Activated CD8-positive, alpha-beta T cell treated with anti-CD3 and anti-CD28 coated beads, Interleukin-2, amount 10 ng/mL, durations not matched to agents 7 days and 5 days (primary cell): ENCODE measurements around the gene KRTAP10-12. TPM values are rescaled to one million over a fixed set of nuclear protein-coding genes. Genes with fewer than 3 reads are reported as not detected.

Experiments
- ATAC-seq: fragments of 150-1000 bp; cut with Tn5 transposase; one replicate; pipeline ENCODE4 v1.10.0; 2021; ENCODE audit warnings: moderate library complexity
- CTCF ChIA-PET: fragments of 350-600 bp; sonication (Branson Sonifier 250); formaldehyde crosslinking; loops from one replicate; lab custom pipeline; 2021; ENCODE audit warnings: antibody characterized with exemption; lab: Charles Lee
- POLR2A ChIA-PET: fragments of 350-600 bp; sonication (Branson Sonifier 250); formaldehyde crosslinking; loops from one replicate; lab custom pipeline; 2021; ENCODE audit warnings: antibody characterized with exemption; lab: Charles Lee
- DNase-seq: peaks from one replicate; pipeline ENCODE4 v3.0.0-alpha.2; 2020
- H3K27ac Mint-ChIP-seq: one replicate; pipeline ENCODE4 v1.8.0; 2021; ENCODE audit warnings: mild to moderate bottlenecking, mixed read lengths
- H3K27me3 Mint-ChIP-seq: one replicate; pipeline ENCODE4 v1.8.0; 2021; ENCODE audit warnings: low read depth, mixed read lengths
- H3K36me3 Mint-ChIP-seq: one replicate; pipeline ENCODE4 v1.8.0; 2021; ENCODE audit warnings: low read depth, mixed read lengths
- H3K4me1 Mint-ChIP-seq: one replicate; pipeline ENCODE4 v1.8.0; 2021; ENCODE audit warnings: low read depth, mixed read lengths
- H3K4me3 Mint-ChIP-seq: one replicate; pipeline ENCODE4 v1.8.0; 2021; ENCODE audit warnings: mild to moderate bottlenecking, mixed read lengths
- H3K9me3 Mint-ChIP-seq: one replicate; pipeline ENCODE4 v1.8.0; 2022; ENCODE audit warnings: mixed read lengths; ENCODE audit not compliant: insufficient read depth
- total RNA-seq, 2 experiments: library from RNA; stranded (reverse); gene quantifications; one replicate each; pipeline ENCODE4 v1.2.3, GENCODE V29; 2021

The KRTAP10-12 gene
- total RNA-seq, 2 experiments from 2014 or later = not detected

DNA sequence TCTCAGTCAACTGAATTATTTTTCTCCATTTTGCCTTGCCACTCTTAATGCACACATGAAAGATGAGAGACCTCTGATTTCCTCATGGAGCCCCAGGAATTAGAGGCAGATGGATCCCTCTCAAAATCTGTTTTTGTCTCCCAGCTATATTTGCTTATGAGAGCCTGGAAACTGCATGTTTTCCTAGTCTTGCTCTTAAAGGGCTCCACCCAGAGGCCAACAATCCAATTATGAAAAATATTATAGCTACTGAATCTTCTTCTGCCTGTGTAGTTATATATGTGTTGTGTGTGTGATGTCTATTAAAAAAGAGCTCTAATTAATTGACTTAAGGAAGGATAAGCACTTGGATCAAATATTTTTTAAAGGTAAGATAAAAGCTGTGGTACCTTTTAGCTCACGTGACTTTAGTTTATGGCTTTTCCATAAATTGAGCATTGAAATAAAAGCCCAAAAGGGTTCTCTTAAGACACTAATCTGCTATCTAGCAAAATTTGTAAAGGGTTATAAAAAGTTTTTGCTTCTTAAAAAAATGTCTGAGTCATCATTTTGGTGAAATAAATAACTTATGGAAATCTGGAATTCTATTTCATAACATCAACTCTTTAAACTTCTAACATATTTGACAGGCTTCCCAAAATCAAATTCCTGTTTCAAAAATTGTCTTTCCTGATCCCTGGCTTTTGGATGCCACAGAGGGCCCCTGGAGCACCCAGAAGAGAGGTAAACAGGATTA lies 45.6 kb downstream of the KRTAP10-12 start:
- H3K4me3 Mint-ChIP-seq = no peak overlapping the region
- no peaks in the 10 kb centered on the region for H3K27me3 Mint-ChIP-seq
- POLR2A ChIA-PET = no interaction called here
- H3K9me3 Mint-ChIP-seq = peaks cover 4% of the 10 kb centered on the region
- no peaks in the 10 kb centered on the region for H3K4me1 Mint-ChIP-seq
- ATAC-seq (no peak), DNase-seq (no peak)
- CTCF ChIA-PET = interaction anchor here (0.7 to 6.3 kb wide), 10 partner anchors 11 to 255 kb away, joined by 3 to 51 read pairs (median 3); partner anchors contain the start of gene KRTAP12-3
- H3K27ac Mint-ChIP-seq = no peak overlapping the region
- no peaks in the 10 kb centered on the region for H3K36me3 Mint-ChIP-seq

Other genes with a start within 250 kb of the KRTAP10-12 start
- gene LRRC3, start 241.7 kb upstream of the KRTAP10-12 start, total RNA-seq = 1 to 10 TPM; 3.2 to 3.4 TPM
- not detected for gene KRTAP10-1, start 157.0 kb upstream of the KRTAP10-12 start, total RNA-seq
- gene KRTAP10-2, start 145.7 kb upstream of the KRTAP10-12 start, total RNA-seq = not detected
- not detected for gene KRTAP10-3, start 138.4 kb upstream of the KRTAP10-12 start, total RNA-seq
- gene KRTAP10-4, start 123.4 kb upstream of the KRTAP10-12 start, total RNA-seq = not detected
- gene KRTAP10-5, start 116.6 kb upstream of the KRTAP10-12 start, total RNA-seq = not detected
- gene KRTAP10-6, start 104.7 kb upstream of the KRTAP10-12 start, total RNA-seq = not detected
- not detected for gene KRTAP10-7, start 96.6 kb upstream of the KRTAP10-12 start, total RNA-seq
- gene KRTAP10-8, start 85.1 kb upstream of the KRTAP10-12 start, total RNA-seq = not detected
- gene KRTAP10-9, start 70.1 kb upstream of the KRTAP10-12 start, total RNA-seq = not detected
- gene KRTAP10-10, start 59.8 kb upstream of the KRTAP10-12 start, total RNA-seq = not detected
- not detected for gene KRTAP10-11, start 50.8 kb upstream of the KRTAP10-12 start, total RNA-seq
- not detected for gene KRTAP12-4, start 42.5 kb upstream of the KRTAP10-12 start, total RNA-seq
- gene KRTAP12-3, start 39.2 kb upstream of the KRTAP10-12 start, total RNA-seq = not detected
- not detected for gene KRTAP12-2, start 30.2 kb upstream of the KRTAP10-12 start, total RNA-seq
- not detected for gene KRTAP12-1, start 15.0 kb upstream of the KRTAP10-12 start, total RNA-seq
- gene TSPEAR, start 14.4 kb downstream of the KRTAP10-12 start, total RNA-seq = not detected
- gene UBE2G2, start 104.6 kb downstream of the KRTAP10-12 start, total RNA-seq = 10 to 100 TPM; 85.5 to 86.0 TPM
- gene SUMO3, start 120.9 kb downstream of the KRTAP10-12 start, total RNA-seq = 100 to 1,000 TPM in 1 of 2 experiments, 10 to 100 TPM in 1; 98.8 to 102 TPM
- 10 to 100 TPM; 54.9 to 55.2 TPM for gene PTTG1IP, start 176.5 kb downstream of the KRTAP10-12 start, total RNA-seq
- gene ITGB2, start 223.7 kb downstream of the KRTAP10-12 start, total RNA-seq = 100 to 1,000 TPM; 503 to 530 TPM
- 10 to 100 TPM; 56.6 to 60.4 TPM for gene SLX9, start 242.9 kb downstream of the KRTAP10-12 start, total RNA-seq